CD14-positive monocyte (primary cell): ENCODE data around the gene SRCIN1. TPM values are rescaled to one million over a fixed set of nuclear protein-coding genes. Genes with fewer than 3 reads are reported as not detected.
"Not testable (repeated sequence)": the region's sequence is repeated elsewhere in the genome, so short reads cannot be mapped to it uniquely, and the experiment has no call there.

ENCODE experiments used
- DNase-seq, 3 donors: peaks; one replicate each; pipeline ENCODE4 v3.0.0-alpha.2; 2011 to 2022
- H2AFZ ChIP-seq: 2 replicates; pipeline ENCODE4 v1.6.0; 2012; ENCODE audit warnings: mild to moderate bottlenecking, low read depth, low read length, inconsistent platforms; ENCODE audit not compliant: insufficient read depth, poor library complexity, severe bottlenecking
- H3K27ac ChIP-seq, 2 donors: 1 replicate in 1 of 2; 2 replicates in 1 of 2; pipeline ENCODE4 v1.5.1; 2012 to 2013; ENCODE audit warnings: low read length in 2 of 2, control low read depth in 1 of 2, inconsistent platforms in 1 of 2, low read depth in 1 of 2, mild to moderate bottlenecking in 1 of 2
- H3K27me3 ChIP-seq, 2 donors: one replicate each; pipeline versions ENCODE4 v1.6.0 to v1.6.1; 2011 to 2013; ENCODE audit warnings: low read length in 2 of 2; ENCODE audit not compliant: control insufficient read depth in 2 of 2, insufficient read depth in 2 of 2
- H3K36me3 ChIP-seq, 2 donors: replicated peaks in 1 of 2; 1 replicate in 1 of 2; 2 replicates in 1 of 2; pipeline versions ENCODE4 v1.5.1 to v1.6.1; 2012 to 2013; ENCODE audit warnings: low read length in 2 of 2, control low read depth in 1 of 2, inconsistent platforms in 1 of 2, mild to moderate bottlenecking in 1 of 2; ENCODE audit not compliant: insufficient read depth in 2 of 2, control insufficient read depth in 1 of 2
- H3K4me1 ChIP-seq, 2 donors: 1 replicate in 1 of 2; 2 replicates in 1 of 2; pipeline versions ENCODE4 v1.5.1 to v1.6.1; 2012 to 2013; ENCODE audit warnings: low read length in 2 of 2, control low read depth in 1 of 2, inconsistent platforms in 1 of 2, mild to moderate bottlenecking in 1 of 2, moderate library complexity in 1 of 2; ENCODE audit not compliant: insufficient read depth in 2 of 2, control insufficient read depth in 1 of 2
- H3K4me2 ChIP-seq: replicated peaks from 2 replicates; pipeline ENCODE3; 2012; ENCODE audit warnings: low read length, moderate library complexity, mild to moderate bottlenecking; ENCODE audit not compliant: poor library complexity, severe bottlenecking; ENCODE audit errors: extremely low read depth
- H3K4me3 ChIP-seq, 3 experiments: fragments of 200-600 bp in 1 of 3; sonication (generic) in 1 of 3; replicated peaks in 1 of 3; 1 replicate in 2 of 3; 2 replicates in 1 of 3; pipeline ENCODE4 v1.5.1; 2011 to 2013; ENCODE audit warnings: low read length in 3 of 3, mild to moderate bottlenecking in 3 of 3, control low read depth in 2 of 3, low read depth in 2 of 3, inconsistent platforms in 1 of 3, moderate library complexity in 1 of 3
- H3K79me2 ChIP-seq: 2 replicates; pipeline ENCODE4 v1.6.0; 2012; ENCODE audit warnings: mild to moderate bottlenecking, control low read depth, inconsistent platforms, low read length, moderate library complexity; ENCODE audit not compliant: insufficient read depth
- H3K9ac ChIP-seq: 2 replicates; pipeline ENCODE4 v1.6.0; 2017; ENCODE audit warnings: low read length, mild to moderate bottlenecking; ENCODE audit not compliant: insufficient read depth, poor library complexity, severe bottlenecking
- H3K9me3 ChIP-seq, 2 donors: replicated peaks in 1 of 2; 1 replicate in 1 of 2; 2 replicates in 1 of 2; pipeline versions ENCODE4 v1.5.1 to v1.6.1; 2012 to 2013; ENCODE audit warnings: low read length in 2 of 2, control low read depth in 1 of 2; ENCODE audit not compliant: control insufficient read depth in 1 of 2, insufficient read depth in 1 of 2
- H4K20me1 ChIP-seq: 2 replicates; pipeline ENCODE4 v1.6.0; 2012; ENCODE audit warnings: mild to moderate bottlenecking, low read length, control low read depth, moderate library complexity; ENCODE audit not compliant: insufficient read depth
- H3K27ac Mint-ChIP-seq, 7 donors: one replicate each; pipeline ENCODE4 v1.8.0; 2020; ENCODE audit warnings: mild to moderate bottlenecking in 7 of 7, mixed read lengths in 7 of 7, moderate library complexity in 6 of 7, inconsistent platforms in 2 of 7
- H3K27me3 Mint-ChIP-seq, 3 donors: one replicate each; pipeline ENCODE4 v1.8.0; 2021 to 2022; ENCODE audit warnings: low read depth in 3 of 3, mild to moderate bottlenecking in 3 of 3, mixed read lengths in 3 of 3, moderate library complexity in 3 of 3, inconsistent platforms in 1 of 3
- H3K36me3 Mint-ChIP-seq, 2 donors: one replicate each; pipeline ENCODE4 v1.8.0; 2020; ENCODE audit warnings: mixed read lengths in 2 of 2, inconsistent platforms in 1 of 2, mild to moderate bottlenecking in 1 of 2
- H3K4me1 Mint-ChIP-seq: one replicate; pipeline ENCODE4 v1.8.0; 2020; ENCODE audit warnings: mild to moderate bottlenecking, mixed read lengths
- H3K4me3 Mint-ChIP-seq, 2 donors: one replicate each; pipeline ENCODE4 v1.8.0; 2020; ENCODE audit warnings: mild to moderate bottlenecking in 2 of 2, mixed read lengths in 2 of 2, moderate library complexity in 1 of 2
- H3K9me3 Mint-ChIP-seq, 7 donors: one replicate each; pipeline ENCODE4 v1.8.0; 2020 to 2022; ENCODE audit warnings: mixed read lengths in 7 of 7, mild to moderate bottlenecking in 6 of 7, moderate library complexity in 6 of 7, inconsistent platforms in 2 of 7
- CTCF ChIP-seq: fragments of 200-600 bp; IDR thresholded peaks from one replicate; pipeline ENCODE4 v1.8.0; 2022; ENCODE audit warnings: antibody characterized with exemption, mild to moderate bottlenecking
- WGBS: methylation state at CpG from one replicate; pipeline ENCODE4 v1.1.5; 2013; ENCODE audit warnings: missing lambda C conversion rate; ENCODE audit not compliant: insufficient coverage; 5-methylcytosine and 5-hydroxymethylcytosine counted together
- intact Hi-C, 2 donors: fragments of 100-400 bp; cut with micrococcal nuclease; formaldehyde crosslinking; loops; one replicate each; pipeline versions ENCODE4 v1.15.0 to v1.15.1; 2023
- polyA plus RNA-seq, 3 donors: library from polyadenylated mRNA; depleted of rRNA in 1 of 3; unstranded in 2 of 3; stranded (reverse) in 1 of 3; fragments of 300-500 nt in 2 of 3; fragments of >200 nt in 1 of 3; fragmentation: Illumina TruSeq in 2 of 3; gene quantifications; 1 replicate in 2 of 3; 2 replicates in 1 of 3; pipeline ENCODE4 v1.2.3, GENCODE V29; 2012 to 2021

SRCIN1 gene
- polyA plus RNA-seq, 3 donors = 0.01 TPM; not detected in 2

GRCh38 chr17:38653679-38654078 lies 47.9 kb upstream of the SRCIN1 start:
- Mint-ChIP-seq H3K36me3 (no peaks in the 10 kb centered on the region), H3K27ac (no peak overlapping the region), H3K4me1 (peaks cover 6% of the 10 kb centered on the region), H3K9me3 (peaks cover 0 to 2% (median 0%) of the 10 kb centered on the region in 7 donors), H3K27me3 (peaks cover 41 to 65% (median 43%) of the 10 kb centered on the region in 3 donors), H3K4me3 (no peak overlapping the region)
- no peak for DNase-seq
- Histone ChIP-seq H3K4me2 (no peak overlapping the region), H3K9ac (no peak overlapping the region), H2AFZ (no peak overlapping the region), H3K27ac (no peak overlapping the region), H3K4me3 (no peak overlapping the region), H3K27me3 (peaks cover 6 to 21% of the 10 kb centered on the region in 2 donors), H3K4me1 (peaks cover 1 to 2% of the 10 kb centered on the region in 2 donors), H3K9me3 (no peaks in the 10 kb centered on the region), H3K36me3 (no peaks in the 10 kb centered on the region), H3K79me2 (no peaks in the 10 kb centered on the region), H4K20me1 (no peaks in the 10 kb centered on the region)
- intact Hi-C loops = no loop called here
- no CpG with 5 or more reads among the region's 5 CpGs for WGBS
- TF ChIP-seq CTCF = no peak

DNA sequence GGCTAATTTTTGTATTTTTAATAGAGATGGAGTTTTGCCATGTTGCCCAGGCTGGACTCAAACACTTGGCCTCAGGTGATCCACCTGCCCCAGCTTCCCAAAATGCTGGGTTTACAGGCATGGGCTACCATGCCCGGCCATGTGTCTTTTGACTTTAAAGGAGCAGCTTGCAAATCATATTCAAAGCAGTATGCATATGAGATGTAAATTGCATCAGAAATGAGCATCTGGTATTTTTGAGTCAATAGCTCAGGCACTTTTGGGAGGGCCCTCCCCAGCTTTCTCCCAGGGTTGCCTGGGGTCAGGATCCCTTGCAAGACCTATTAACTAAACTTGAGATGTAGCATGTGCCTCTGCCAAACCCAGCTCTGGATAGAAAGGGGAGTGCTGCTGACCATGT lies 47.5 kb upstream of the SRCIN1 start:
- H3K27ac ChIP-seq = no peak overlapping the region
- Mint-ChIP-seq H3K36me3 (no peaks in the 10 kb centered on the region), H3K4me1 (peaks cover 2% of the 10 kb centered on the region), H3K27me3 (peaks cover 39 to 64% (median 41%) of the 10 kb centered on the region in 3 donors), H3K27ac (no peak overlapping the region), H3K4me3 (no peak overlapping the region), H3K9me3 (peaks cover 0 to 2% (median 0%) of the 10 kb centered on the region in 7 donors)
- no peaks in the 10 kb centered on the region for H4K20me1 ChIP-seq
- no peak overlapping the region for H3K4me2 ChIP-seq
- no peaks in the 10 kb centered on the region for H3K36me3 ChIP-seq
- H3K4me3 ChIP-seq = no peak overlapping the region
- no peaks in the 10 kb centered on the region for H3K9me3 ChIP-seq
- no peak for TF ChIP-seq CTCF
- H2AFZ ChIP-seq = no peak overlapping the region
- no CpG with 5 or more reads among the region's 1 CpG for WGBS
- H3K4me1 ChIP-seq = no peaks in the 10 kb centered on the region
- intact Hi-C loops = no loop called here
- H3K27me3 ChIP-seq = peaks cover 6 to 21% of the 10 kb centered on the region in 2 donors
- H3K79me2 ChIP-seq = no peaks in the 10 kb centered on the region
- DNase-seq = no peak
- H3K9ac ChIP-seq = no peak overlapping the region

- not testable (repeated sequence) for H3K9me3 Mint-ChIP-seq, H3K4me1 Mint-ChIP-seq, DNase-seq
Measured at GRCh38 chr17:38650653-38651173, 45.0 kb upstream of the SRCIN1 start.

More at GRCh38 chr17:38650653-38651173, 45.0 kb upstream of the SRCIN1 start:
- Mint-ChIP-seq H3K27me3 (peaks cover 31 to 57% (median 39%) of the 10 kb centered on the region in 3 donors), H3K27ac (peak overlapping the region in 2 of 7 donors; percentile 16 to 41)
- H2AFZ ChIP-seq, H3K9me3 ChIP-seq, H3K4me1 ChIP-seq, intact Hi-C loops, H3K36me3 Mint-ChIP-seq, H3K79me2 ChIP-seq, H3K4me3 ChIP-seq, H3K27ac ChIP-seq, H4K20me1 ChIP-seq, H3K36me3 ChIP-seq, H3K4me2 ChIP-seq, H3K9ac ChIP-seq, H3K4me3 Mint-ChIP-seq: not testable (repeated sequence)
- H3K27me3 ChIP-seq = peaks cover 6 to 27% of the 10 kb centered on the region in 2 donors
- 53% methylated on average over 2 of the region's 11 CpGs for WGBS
